Type B pancreatic cell (in vitro differentiated cells): ENCODE measurements around the gene THADA. TPM values are rescaled to one million over a fixed set of nuclear protein-coding genes. Genes with fewer than 3 reads are reported as not detected.
"Not testable (repeated sequence)": the region's sequence is repeated elsewhere in the genome, so short reads cannot be mapped to it uniquely, and the experiment has no call there.

Experiments
- DNase-seq: peaks from one replicate; pipeline ENCODE4 v3.0.0; 2021; ENCODE audit warnings: mixed read lengths; ENCODE audit not compliant: unreplicated experiment; ENCODE audit errors: extremely low spot score
- H3K27ac Mint-ChIP-seq: 2 replicates; pipeline ENCODE4 v1.8.0; 2021; ENCODE audit warnings: mild to moderate bottlenecking, mixed read lengths
- H3K27me3 Mint-ChIP-seq: 2 replicates; pipeline ENCODE4 v1.8.0; 2021; ENCODE audit warnings: mixed read lengths
- H3K36me3 Mint-ChIP-seq: 2 replicates; pipeline ENCODE4 v1.8.0; 2021; ENCODE audit warnings: mixed read lengths
- H3K4me1 Mint-ChIP-seq: one replicate; pipeline ENCODE4 v1.8.0; 2021; ENCODE audit warnings: mixed read lengths; ENCODE audit not compliant: unreplicated experiment
- H3K4me3 Mint-ChIP-seq: 2 replicates; pipeline ENCODE4 v1.8.0; 2021; ENCODE audit warnings: mild to moderate bottlenecking, mixed read lengths
- H3K9me3 Mint-ChIP-seq: 2 replicates; pipeline ENCODE4 v1.8.0; 2021; ENCODE audit warnings: mixed read lengths
- total RNA-seq: library from RNA; stranded (reverse); gene quantifications from 2 replicates; pipeline ENCODE4 v1.2.1, GENCODE V29; 2021; ENCODE audit warnings: low replicate concordance
- TF ChIP-seq, protein P1 (sequence below): fragments of 200-600 bp; sonication (generic); conservative IDR thresholded peaks from 2 replicates; pipeline ENCODE4 v1.5.0; 2021; ENCODE audit warnings: antibody characterized with exemption, mild to moderate bottlenecking

Gene THADA
- total RNA-seq, 1 donor from 2014 or later = 35.6 TPM

DNA sequence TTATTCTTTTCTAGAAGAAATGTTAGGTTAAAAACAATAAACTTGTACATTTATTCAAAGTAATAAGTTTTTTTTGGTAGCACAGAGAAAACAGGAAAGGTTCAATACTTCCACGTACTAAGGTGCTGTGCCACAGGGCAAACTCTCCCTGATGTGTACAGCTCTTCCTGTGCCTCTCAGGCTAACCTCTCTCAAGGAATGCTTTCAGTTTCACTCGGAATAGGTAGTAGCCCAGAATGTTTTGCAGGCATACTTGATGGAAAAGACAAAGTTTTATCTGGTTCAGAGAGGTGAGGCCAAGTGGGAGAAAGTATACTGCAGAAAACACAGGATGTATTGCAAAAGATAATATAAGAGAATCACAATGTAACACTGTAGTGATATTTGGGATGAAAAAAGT, 198.4 kb downstream of the THADA start:
- H3K4me3 Mint-ChIP-seq = peak overlapping the region; percentile 68
- H3K4me1 Mint-ChIP-seq = peaks cover 18% of the 10 kb centered on the region
- no peak for DNase-seq
- no peaks in the 10 kb centered on the region for H3K27me3 Mint-ChIP-seq
- peaks cover 5% of the 10 kb centered on the region for H3K9me3 Mint-ChIP-seq
- peaks cover 27% of the 10 kb centered on the region for H3K36me3 Mint-ChIP-seq
- H3K27ac Mint-ChIP-seq = peak overlapping the region; percentile 94
- TF ChIP-seq, protein P1, sequence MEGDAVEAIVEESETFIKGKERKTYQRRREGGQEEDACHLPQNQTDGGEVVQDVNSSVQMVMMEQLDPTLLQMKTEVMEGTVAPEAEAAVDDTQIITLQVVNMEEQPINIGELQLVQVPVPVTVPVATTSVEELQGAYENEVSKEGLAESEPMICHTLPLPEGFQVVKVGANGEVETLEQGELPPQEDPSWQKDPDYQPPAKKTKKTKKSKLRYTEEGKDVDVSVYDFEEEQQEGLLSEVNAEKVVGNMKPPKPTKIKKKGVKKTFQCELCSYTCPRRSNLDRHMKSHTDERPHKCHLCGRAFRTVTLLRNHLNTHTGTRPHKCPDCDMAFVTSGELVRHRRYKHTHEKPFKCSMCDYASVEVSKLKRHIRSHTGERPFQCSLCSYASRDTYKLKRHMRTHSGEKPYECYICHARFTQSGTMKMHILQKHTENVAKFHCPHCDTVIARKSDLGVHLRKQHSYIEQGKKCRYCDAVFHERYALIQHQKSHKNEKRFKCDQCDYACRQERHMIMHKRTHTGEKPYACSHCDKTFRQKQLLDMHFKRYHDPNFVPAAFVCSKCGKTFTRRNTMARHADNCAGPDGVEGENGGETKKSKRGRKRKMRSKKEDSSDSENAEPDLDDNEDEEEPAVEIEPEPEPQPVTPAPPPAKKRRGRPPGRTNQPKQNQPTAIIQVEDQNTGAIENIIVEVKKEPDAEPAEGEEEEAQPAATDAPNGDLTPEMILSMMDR = no peak

GRCh38 chr2:43396344-43396743, 199.5 kb downstream of the THADA start:
- Mint-ChIP-seq H3K36me3 (peaks cover 27% of the 10 kb centered on the region), H3K27ac (peak overlapping the region; percentile 89), H3K4me1 (peaks cover 14% of the 10 kb centered on the region)
- not testable (repeated sequence) for H3K27me3 Mint-ChIP-seq, DNase-seq, H3K4me3 Mint-ChIP-seq, H3K9me3 Mint-ChIP-seq

DNA sequence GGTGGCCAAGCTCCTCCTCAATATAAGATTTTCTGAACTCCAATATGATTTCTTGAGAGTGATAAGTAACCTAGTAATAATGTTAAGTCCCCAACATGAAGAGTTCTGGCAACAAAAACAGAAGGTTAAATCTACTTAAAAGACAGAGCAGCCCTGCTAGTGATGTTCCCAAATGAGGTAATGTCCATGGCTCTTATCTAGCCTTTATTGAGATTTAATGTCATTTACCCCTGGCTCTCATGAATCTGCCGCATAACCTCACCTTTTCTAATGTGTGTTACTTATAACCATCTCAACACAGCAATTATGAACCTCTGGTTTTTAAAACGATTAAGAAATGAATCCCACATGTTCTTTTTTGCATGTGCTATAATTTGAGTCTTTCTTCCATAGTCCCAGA, 201.9 kb downstream of the THADA start:
- peaks cover under 1% of the 10 kb centered on the region for H3K9me3 Mint-ChIP-seq
- H3K27ac Mint-ChIP-seq = no peak overlapping the region
- H3K4me3 Mint-ChIP-seq = no peak overlapping the region
- TF ChIP-seq, protein P1 = no peak
- no peaks in the 10 kb centered on the region for H3K27me3 Mint-ChIP-seq
- peaks cover 23% of the 10 kb centered on the region for H3K36me3 Mint-ChIP-seq
- peaks cover 23% of the 10 kb centered on the region for H3K4me1 Mint-ChIP-seq
- DNase-seq = no peak

GRCh38 chr2:43391878-43392215, 204.0 kb downstream of the THADA start:
- Mint-ChIP-seq H3K27me3 (no peaks in the 10 kb centered on the region), H3K36me3 (peaks cover 10% of the 10 kb centered on the region), H3K4me1 (peaks cover 30% of the 10 kb centered on the region), H3K4me3 (no peak overlapping the region), H3K9me3 (no peaks in the 10 kb centered on the region), H3K27ac (peak overlapping the region; percentile 72)
- DNase-seq = no peak
- TF ChIP-seq, protein P1 = no peak

DNA sequence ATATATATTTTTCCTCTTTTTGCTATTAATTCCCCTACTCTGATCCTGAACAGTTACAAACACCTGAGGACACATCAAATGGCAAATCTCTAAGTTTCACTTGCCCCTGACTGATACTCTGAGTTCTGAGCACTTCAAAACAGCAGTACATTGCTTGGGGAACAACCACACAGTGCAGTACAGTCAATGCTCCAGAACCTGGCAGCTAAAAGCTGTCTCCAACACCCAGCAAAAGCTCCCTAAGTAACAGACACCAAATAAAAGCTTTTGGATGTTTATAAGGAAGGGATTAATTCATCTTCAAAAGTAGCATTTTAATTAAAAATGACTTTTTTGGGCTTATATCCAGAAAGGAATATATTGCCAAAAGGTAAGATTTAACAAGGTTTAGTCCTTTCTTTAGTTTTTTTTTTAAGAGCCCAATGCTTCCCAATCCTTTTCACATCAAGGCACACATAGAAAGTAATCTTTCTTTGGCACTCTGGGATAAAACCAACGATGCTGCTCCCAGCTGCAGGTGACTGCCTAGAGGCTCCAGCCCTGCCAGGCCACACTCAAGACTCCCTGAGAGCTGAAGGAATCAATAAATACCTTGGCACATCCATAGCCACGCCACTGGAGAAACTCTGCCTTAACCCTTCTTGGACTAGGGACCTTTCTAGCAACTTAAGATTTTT, 204.5 kb downstream of the THADA start:
- peaks cover 10% of the 10 kb centered on the region for H3K36me3 Mint-ChIP-seq
- H3K27me3 Mint-ChIP-seq = no peaks in the 10 kb centered on the region
- H3K4me1 Mint-ChIP-seq = peaks cover 31% of the 10 kb centered on the region
- TF ChIP-seq, protein P1 = no peak
- no peaks in the 10 kb centered on the region for H3K9me3 Mint-ChIP-seq
- no peak for DNase-seq
- H3K4me3 Mint-ChIP-seq = no peak overlapping the region
- H3K27ac Mint-ChIP-seq = peak overlapping the region; percentile 72

DNA sequence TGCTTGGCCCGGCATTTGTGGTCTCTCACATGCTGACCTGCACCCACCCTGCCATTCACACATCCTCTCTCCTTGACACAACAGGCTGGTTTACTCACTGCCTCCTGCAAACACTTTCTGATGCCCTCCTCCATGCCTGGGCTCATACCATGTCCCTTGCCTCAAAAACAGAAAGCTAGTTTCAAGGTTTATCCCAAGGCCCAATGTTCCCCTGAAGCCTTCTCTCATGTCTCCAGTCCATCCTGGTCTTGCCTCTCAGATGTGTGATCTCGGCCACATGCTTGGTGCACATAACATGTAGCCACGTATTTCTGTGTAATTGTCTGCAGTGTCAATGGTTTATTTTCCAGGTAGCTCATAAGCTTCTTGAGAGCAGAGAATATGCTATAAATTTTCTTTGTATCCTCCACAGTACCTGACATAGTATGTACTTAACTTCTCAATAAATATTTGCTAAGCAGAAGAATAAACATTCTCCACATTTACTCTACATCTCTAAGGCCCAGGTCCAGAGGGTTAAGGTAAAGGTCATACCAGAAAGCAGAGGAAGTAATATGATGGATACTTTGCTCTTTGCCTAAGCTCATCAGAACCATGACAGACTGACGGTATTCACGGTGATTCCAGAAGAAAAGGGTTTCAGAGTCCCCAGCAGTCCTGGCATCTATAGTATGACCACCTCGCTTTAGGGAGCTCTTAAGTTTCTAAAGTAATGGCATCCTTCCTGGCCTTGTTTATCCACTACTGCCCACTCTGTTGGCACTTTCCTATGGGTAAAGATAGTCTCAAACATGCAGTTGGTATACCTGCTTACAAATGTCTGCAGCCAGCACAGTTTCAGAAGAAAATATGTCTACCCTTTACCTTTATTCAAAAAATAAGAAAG, 206.0 kb downstream of the THADA start:
- Mint-ChIP-seq H3K9me3 (no peaks in the 10 kb centered on the region), H3K4me1 (peaks cover 31% of the 10 kb centered on the region), H3K27me3 (no peaks in the 10 kb centered on the region), H3K27ac (peak overlapping the region; percentile 49), H3K4me3 (peak overlapping the region; percentile 8), H3K36me3 (peaks cover 6% of the 10 kb centered on the region)
- TF ChIP-seq, protein P1 = no peak
- DNase-seq = no peak
